Omental fat pad (tissue), 4 donors: Measurements from ENCODE around the gene NPR3. TPM values are rescaled to one million over a fixed set of nuclear protein-coding genes. Genes with fewer than 3 reads are reported as not detected.

Experiments
- ATAC-seq: fragments of 150-250 bp; one replicate; pipeline ENCODE4 v1.9.1; 2016; ENCODE audit warnings: mild to moderate bottlenecking, moderate library complexity; ENCODE audit not compliant: low FRiP score
- DNase-seq: peaks from one replicate; pipeline ENCODE4 v3.0.0-alpha.2; 2019; ENCODE audit warnings: low spot score
- CTCF ChIP-seq, 3 donors: fragments of 450-650 bp; IDR thresholded peaks; one replicate each; pipeline ENCODE4 v1.5.1; 2016 to 2017; ENCODE audit warnings: antibody characterized with exemption in 3 of 3, mild to moderate bottlenecking in 3 of 3, moderate library complexity in 2 of 3
- total RNA-seq, 4 donors: library from RNA; depleted of rRNA; stranded (reverse); fragments of >200 nt; gene quantifications; one replicate each; pipeline ENCODE4 v1.1.0, GENCODE V29; 2016

NPR3 gene
- 10 to 100 TPM in 1 of 4 donors, 1 to 10 TPM in 3; 4.6 to 11.8 (median 6.5) TPM for total RNA-seq

DNA sequence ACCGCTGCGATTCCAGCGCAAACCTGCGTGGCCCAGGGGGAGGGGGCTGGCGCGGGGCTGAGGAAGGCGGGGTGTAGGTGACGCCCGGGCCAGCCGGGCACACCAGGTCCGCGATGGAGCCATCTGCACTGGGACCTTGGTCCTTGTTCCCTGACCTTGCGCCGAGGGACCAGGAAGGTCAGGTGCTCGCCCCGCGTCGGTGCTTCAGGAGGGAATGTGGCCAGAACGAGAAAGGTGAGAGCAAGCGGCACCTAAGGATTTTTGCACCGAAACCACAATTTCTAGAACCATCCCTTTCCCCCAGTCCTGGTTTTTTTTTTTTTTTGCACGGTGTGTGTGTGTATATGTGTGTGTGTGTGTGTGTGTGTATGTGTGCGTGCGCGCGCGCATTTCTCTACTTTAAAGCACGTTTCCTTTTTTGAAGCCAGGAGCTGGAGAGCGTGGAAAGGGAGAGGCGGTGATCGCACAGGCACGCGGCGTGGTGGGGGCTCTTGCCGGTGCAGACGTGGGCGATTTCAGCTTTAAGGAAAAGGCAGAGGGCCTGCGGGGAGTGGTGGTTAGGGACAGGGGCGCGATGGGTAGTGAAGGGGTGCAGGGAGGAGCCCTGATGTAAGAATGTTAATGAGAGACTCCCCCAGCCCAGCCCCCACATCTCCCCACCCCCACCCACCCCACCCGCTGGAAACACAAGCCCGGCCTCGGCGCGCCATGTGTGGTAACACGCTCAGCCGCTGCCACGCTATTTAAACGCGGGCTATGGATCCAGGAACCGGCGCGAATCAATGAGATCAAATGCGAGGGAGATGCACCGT, at the start of gene NPR3:
Gene NPR3 (plus strand): TSS at position 772 of the 812 bp plus-strand sequence. CDS start 456 bp downstream, outside the sequence.
- ATAC-seq (no peak), DNase-seq (no peak)
- TF ChIP-seq CTCF (IDR thresholded peaks at IDR 0.05) = no peak

DNA sequence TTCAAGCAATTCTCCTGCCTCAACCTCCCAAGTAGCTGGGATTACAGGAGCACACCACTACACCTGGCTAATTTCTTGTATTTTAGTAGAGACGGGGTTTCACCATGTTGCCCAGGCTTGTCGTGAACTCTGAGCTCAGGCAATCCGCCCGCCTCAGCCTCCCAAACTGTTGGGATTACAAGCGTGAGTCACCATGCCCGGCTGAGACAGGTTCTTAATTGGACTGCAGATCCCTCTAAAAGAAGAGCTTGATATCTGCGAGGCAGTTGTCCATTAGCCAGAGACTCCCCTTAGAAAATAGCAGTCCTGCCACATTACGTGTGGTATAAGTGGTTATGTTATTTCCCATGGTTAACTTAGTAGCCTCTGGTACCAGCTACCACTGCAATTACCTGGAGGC, 46.6 kb upstream of the NPR3 start:
- ATAC-seq (no peak), DNase-seq (no peak)
- TF ChIP-seq CTCF (IDR thresholded peaks at IDR 0.05) = no peak

GRCh38 chr5:32668552-32668951, 42.6 kb upstream of the NPR3 start:
- DNase-seq (no peak), ATAC-seq (no peak)
- no peak for TF ChIP-seq CTCF (IDR thresholded peaks at IDR 0.05)

DNA sequence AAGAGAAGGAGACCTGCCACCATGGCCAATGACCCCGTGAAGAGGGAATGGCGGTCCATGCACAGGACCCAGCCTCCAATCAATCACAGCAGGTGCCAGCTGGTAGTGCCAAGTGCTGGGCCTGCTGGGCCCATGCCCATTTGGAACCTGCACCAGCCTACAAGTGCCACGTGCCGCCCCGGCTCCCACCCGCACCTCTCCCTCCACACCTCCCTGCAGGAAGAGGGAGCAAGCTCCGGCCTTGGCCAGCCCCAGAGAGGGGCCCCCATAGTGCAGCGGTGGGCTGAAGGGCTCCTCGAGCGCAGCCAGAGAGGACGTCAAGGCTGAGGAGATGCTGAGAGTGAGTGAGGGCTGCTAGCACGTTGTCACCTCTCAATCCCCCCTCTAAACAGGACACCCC, 37.8 kb upstream of the NPR3 start:
- no peak for TF ChIP-seq CTCF (IDR thresholded peaks at IDR 0.05)
- no peak for DNase-seq
- ATAC-seq = no peak

- DNase-seq = no peak
- no peak for ATAC-seq
Measured at GRCh38 chr5:32677023-32677422, 34.1 kb upstream of the NPR3 start.

DNA sequence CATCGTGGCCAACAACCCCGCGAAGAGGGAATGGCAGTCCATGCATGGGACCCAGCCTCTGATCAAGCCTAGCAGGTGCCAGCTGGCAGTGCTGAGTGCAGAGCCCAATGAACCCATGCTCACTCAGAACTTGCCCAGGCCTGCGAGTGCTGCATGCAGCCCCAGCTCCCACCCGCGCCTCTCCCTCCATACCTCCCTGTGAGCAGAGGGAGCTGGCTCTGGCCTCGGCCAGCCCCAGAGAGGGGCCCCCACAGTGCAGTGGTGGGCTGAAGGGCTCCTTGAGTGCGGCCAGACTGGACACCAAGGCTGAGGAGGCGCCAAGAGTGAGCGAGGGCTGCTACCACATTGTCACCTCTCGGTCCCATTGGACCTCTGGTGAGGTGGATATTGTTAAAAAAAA, 32.6 kb upstream of the NPR3 start:
- no peak for DNase-seq
- TF ChIP-seq CTCF (IDR thresholded peaks at IDR 0.05) = no peak
- no peak for ATAC-seq

More at GRCh38 chr5:32677023-32677422, 34.1 kb upstream of the NPR3 start:
- TF ChIP-seq CTCF (IDR thresholded peaks at IDR 0.05) = no peak

- ATAC-seq = no peak
- TF ChIP-seq CTCF (IDR thresholded peaks at IDR 0.05) = no peak
- DNase-seq = no peak
Measured at GRCh38 chr5:32679218-32679617, 31.9 kb upstream of the NPR3 start.
